HEK293 (cell line): ENCODE data around the gene PRKCA.

ENCODE experiments used
- CTCF ChIA-PET: fragments of 350-600 bp; formaldehyde crosslinking; extraction: SDS; loops from one replicate; lab custom pipeline; 2021; ENCODE audit warnings: antibody characterized with exemption; lab: Yijun Ruan, JAX
- POLR2A ChIA-PET: fragments of 300-600 bp; formaldehyde crosslinking; extraction: SDS; loops from one replicate; lab custom pipeline; 2020; ENCODE audit warnings: antibody characterized with exemption, inconsistent platforms; lab: Yijun Ruan, JAX
- H3K27ac ChIP-seq: fragments of 200-500 bp; sonication (Bioruptor generic); 2 replicates; pipeline ENCODE4 v1.5.1; 2014; ENCODE audit warnings: low read depth, low read length, control low read depth, inconsistent platforms; ENCODE audit errors: extremely low read depth
- H3K36me3 ChIP-seq, 2 experiments: fragments of 200-500 bp in 1 of 2; sonication (Bioruptor generic) in 1 of 2; 1 replicate in 1 of 2; 2 replicates in 1 of 2; pipeline ENCODE4 v1.5.1; 2014 to 2017; ENCODE audit warnings: inconsistent platforms in 2 of 2, low read length in 2 of 2; ENCODE audit not compliant: control insufficient read depth in 2 of 2, insufficient read depth in 1 of 2
- H3K4me1 ChIP-seq: fragments of 200-500 bp; sonication (Bioruptor generic); 2 replicates; pipeline ENCODE4 v1.5.1; 2014; ENCODE audit warnings: mild to moderate bottlenecking, low read length, inconsistent platforms; ENCODE audit not compliant: control insufficient read depth, insufficient read depth
- H3K4me3 ChIP-seq: 2 replicates; pipeline ENCODE4 v1.5.1; 2011; ENCODE audit warnings: low read depth, mild to moderate bottlenecking, control low read depth, low read length, moderate library complexity
- H3K9me3 ChIP-seq: fragments of 200-500 bp; sonication (Bioruptor generic); 2 replicates; pipeline ENCODE4 v1.5.1; 2014; ENCODE audit warnings: low read depth, low read length, inconsistent platforms; ENCODE audit not compliant: control insufficient read depth, insufficient read depth
- BCL11A ChIP-seq: fragments of 450-650 bp; formaldehyde crosslinking; IDR thresholded peaks from 2 replicates; pipeline ENCODE4 v1.5.1; 2016; ENCODE audit warnings: low read depth, missing biosample characterization, missing genetic modification characterization
- BCL11B ChIP-seq: fragments of 450-650 bp; formaldehyde crosslinking; IDR thresholded peaks from 2 replicates; pipeline ENCODE4 v1.5.1; 2016; ENCODE audit warnings: low read depth, missing biosample characterization, missing genetic modification characterization
- CTCF ChIP-seq: fragments of 450-650 bp; formaldehyde crosslinking; IDR thresholded peaks from 2 replicates; pipeline ENCODE4 v1.5.1; 2016; ENCODE audit warnings: missing biosample characterization, missing genetic modification characterization
- KLF8 ChIP-seq: fragments of 450-650 bp; formaldehyde crosslinking; IDR thresholded peaks from 2 replicates; pipeline ENCODE4 v1.5.1; 2016; ENCODE audit warnings: missing biosample characterization, missing genetic modification characterization
- KLF9 ChIP-seq: fragments of 450-650 bp; formaldehyde crosslinking; IDR thresholded peaks from 2 replicates; pipeline ENCODE4 v1.5.1; 2016; ENCODE audit warnings: missing biosample characterization, missing genetic modification characterization, low read depth
- REPIN1 ChIP-seq: fragments of 450-650 bp; formaldehyde crosslinking; IDR thresholded peaks from 2 replicates; pipeline ENCODE4 v1.5.1; 2017; ENCODE audit warnings: missing biosample characterization, missing genetic modification characterization, low read depth
- WT1 ChIP-seq: fragments of 450-650 bp; formaldehyde crosslinking; IDR thresholded peaks from 2 replicates; pipeline ENCODE4 v1.5.1; 2016; ENCODE audit warnings: missing biosample characterization, missing genetic modification characterization
- ZBTB48 ChIP-seq: fragments of 450-650 bp; formaldehyde crosslinking; IDR thresholded peaks from 2 replicates; pipeline ENCODE4 v1.5.1; 2016; ENCODE audit warnings: missing biosample characterization, missing genetic modification characterization
- ZFP69B ChIP-seq: fragments of 450-650 bp; formaldehyde crosslinking; IDR thresholded peaks from 2 replicates; pipeline ENCODE4 v1.5.1; 2016; ENCODE audit warnings: missing biosample characterization, missing genetic modification characterization
- ZNF138 ChIP-seq: fragments of 450-650 bp; formaldehyde crosslinking; IDR thresholded peaks from 2 replicates; pipeline ENCODE4 v1.5.1; 2016; ENCODE audit warnings: missing biosample characterization, missing genetic modification characterization, borderline replicate concordance
- ZNF19 ChIP-seq: fragments of 450-650 bp; formaldehyde crosslinking; IDR thresholded peaks from 2 replicates; pipeline ENCODE4; 2016; ENCODE audit warnings: missing biosample characterization, missing genetic modification characterization, low read depth
- ZNF394 ChIP-seq: fragments of 450-650 bp; formaldehyde crosslinking; IDR thresholded peaks from 2 replicates; pipeline ENCODE4 v1.5.1; 2016; ENCODE audit warnings: missing biosample characterization, missing genetic modification characterization, mild to moderate bottlenecking, moderate library complexity, borderline replicate concordance
- ZNF660 ChIP-seq: fragments of 450-650 bp; IDR thresholded peaks from 2 replicates; pipeline ENCODE4 v1.5.1; 2018; ENCODE audit warnings: missing biosample characterization, mild to moderate bottlenecking, missing genetic modification characterization
- ZNF830 ChIP-seq: fragments of 450-650 bp; IDR thresholded peaks from 2 replicates; pipeline ENCODE4 v1.5.0; 2018; ENCODE audit warnings: missing biosample characterization, missing genetic modification characterization, low read depth, mild to moderate bottlenecking, moderate library complexity
- ZNF843 ChIP-seq: fragments of 450-650 bp; formaldehyde crosslinking; IDR thresholded peaks from 2 replicates; pipeline ENCODE4 v1.5.1; 2016; ENCODE audit warnings: missing biosample characterization, missing genetic modification characterization
- ZSCAN18 ChIP-seq: fragments of 450-650 bp; formaldehyde crosslinking; IDR thresholded peaks from 2 replicates; pipeline ENCODE4 v1.5.1; 2016; ENCODE audit warnings: missing biosample characterization, missing genetic modification characterization
- ZSCAN30 ChIP-seq: fragments of 450-650 bp; IDR thresholded peaks from 2 replicates; pipeline ENCODE4 v1.5.1; 2018; ENCODE audit warnings: missing biosample characterization, mild to moderate bottlenecking, missing genetic modification characterization, moderate library complexity
- TF ChIP-seq, protein P1 (sequence below): fragments of 450-650 bp; formaldehyde crosslinking; conservative IDR thresholded peaks from 2 replicates; pipeline ENCODE4 v1.5.1; 2016; ENCODE audit warnings: low read depth, missing biosample characterization, missing genetic modification characterization

The PRKCA gene

DNA sequence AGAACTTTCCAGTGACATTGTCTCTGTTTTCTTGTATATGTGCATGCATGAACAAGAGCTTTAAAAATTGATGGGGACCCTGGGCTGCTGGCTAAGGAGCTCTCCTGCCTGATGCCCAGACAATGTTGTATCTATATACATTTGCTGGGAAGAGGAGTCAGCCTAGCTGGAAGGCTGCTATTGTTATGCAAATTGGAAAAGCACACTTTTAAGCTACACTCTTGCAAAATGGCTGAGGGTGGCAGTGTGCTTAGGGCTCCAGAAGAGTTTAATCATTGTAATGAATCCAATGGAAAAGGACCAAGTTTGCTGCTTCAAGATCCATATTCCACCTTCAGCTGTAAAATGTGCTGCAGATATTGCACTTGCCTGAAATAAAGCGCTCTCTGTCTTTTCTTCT is 171.8 kb downstream of the PRKCA start:
- Histone ChIP-seq H3K36me3 (no peaks in the 10 kb centered on the region), H3K27ac (no peak overlapping the region), H3K4me3 (no peak overlapping the region), H3K9me3 (no peaks in the 10 kb centered on the region; the same call in 1 of the 2 replicates), H3K4me1 (peaks cover 5% of the 10 kb centered on the region)
- POLR2A ChIA-PET: no interaction called here
- CTCF ChIA-PET: interaction anchor here (0.7 to 1.4 kb wide), 2 partner anchors 11 to 93 kb away, joined by 3 read pairs; no protein-coding TSS in a partner anchor
- TF ChIP-seq BCL11A (tag by site-specific recombination) (no peak), ZFP69B (tag by site-specific recombination) (no peak), ZSCAN18 (tag by site-specific recombination) (no peak), ZSCAN30 (tag by site-specific recombination) (no peak), CTCF (tag by site-specific recombination) (no peak), ZNF830 (tag by site-specific recombination) (no peak), ZBTB48 (tag by site-specific recombination) (no peak), ZNF660 (no peak), ZNF394 (no peak)

GRCh38 chr17:66474806-66475497 is 172.5 kb downstream of the PRKCA start:
- ChIA-PET CTCF (interaction anchor here (0.6 to 1.4 kb wide), 3 partner anchors 10 to 92 kb away, joined by 3 read pairs; no protein-coding TSS in a partner anchor), POLR2A (no interaction called here)
- Histone ChIP-seq H3K27ac (no peak overlapping the region), H3K36me3 (no peaks in the 10 kb centered on the region), H3K9me3 (no peaks in the 10 kb centered on the region; the same call in 1 of the 2 replicates), H3K4me1 (peaks cover 5% of the 10 kb centered on the region), H3K4me3 (no peak overlapping the region)
- TF ChIP-seq, protein P1, sequence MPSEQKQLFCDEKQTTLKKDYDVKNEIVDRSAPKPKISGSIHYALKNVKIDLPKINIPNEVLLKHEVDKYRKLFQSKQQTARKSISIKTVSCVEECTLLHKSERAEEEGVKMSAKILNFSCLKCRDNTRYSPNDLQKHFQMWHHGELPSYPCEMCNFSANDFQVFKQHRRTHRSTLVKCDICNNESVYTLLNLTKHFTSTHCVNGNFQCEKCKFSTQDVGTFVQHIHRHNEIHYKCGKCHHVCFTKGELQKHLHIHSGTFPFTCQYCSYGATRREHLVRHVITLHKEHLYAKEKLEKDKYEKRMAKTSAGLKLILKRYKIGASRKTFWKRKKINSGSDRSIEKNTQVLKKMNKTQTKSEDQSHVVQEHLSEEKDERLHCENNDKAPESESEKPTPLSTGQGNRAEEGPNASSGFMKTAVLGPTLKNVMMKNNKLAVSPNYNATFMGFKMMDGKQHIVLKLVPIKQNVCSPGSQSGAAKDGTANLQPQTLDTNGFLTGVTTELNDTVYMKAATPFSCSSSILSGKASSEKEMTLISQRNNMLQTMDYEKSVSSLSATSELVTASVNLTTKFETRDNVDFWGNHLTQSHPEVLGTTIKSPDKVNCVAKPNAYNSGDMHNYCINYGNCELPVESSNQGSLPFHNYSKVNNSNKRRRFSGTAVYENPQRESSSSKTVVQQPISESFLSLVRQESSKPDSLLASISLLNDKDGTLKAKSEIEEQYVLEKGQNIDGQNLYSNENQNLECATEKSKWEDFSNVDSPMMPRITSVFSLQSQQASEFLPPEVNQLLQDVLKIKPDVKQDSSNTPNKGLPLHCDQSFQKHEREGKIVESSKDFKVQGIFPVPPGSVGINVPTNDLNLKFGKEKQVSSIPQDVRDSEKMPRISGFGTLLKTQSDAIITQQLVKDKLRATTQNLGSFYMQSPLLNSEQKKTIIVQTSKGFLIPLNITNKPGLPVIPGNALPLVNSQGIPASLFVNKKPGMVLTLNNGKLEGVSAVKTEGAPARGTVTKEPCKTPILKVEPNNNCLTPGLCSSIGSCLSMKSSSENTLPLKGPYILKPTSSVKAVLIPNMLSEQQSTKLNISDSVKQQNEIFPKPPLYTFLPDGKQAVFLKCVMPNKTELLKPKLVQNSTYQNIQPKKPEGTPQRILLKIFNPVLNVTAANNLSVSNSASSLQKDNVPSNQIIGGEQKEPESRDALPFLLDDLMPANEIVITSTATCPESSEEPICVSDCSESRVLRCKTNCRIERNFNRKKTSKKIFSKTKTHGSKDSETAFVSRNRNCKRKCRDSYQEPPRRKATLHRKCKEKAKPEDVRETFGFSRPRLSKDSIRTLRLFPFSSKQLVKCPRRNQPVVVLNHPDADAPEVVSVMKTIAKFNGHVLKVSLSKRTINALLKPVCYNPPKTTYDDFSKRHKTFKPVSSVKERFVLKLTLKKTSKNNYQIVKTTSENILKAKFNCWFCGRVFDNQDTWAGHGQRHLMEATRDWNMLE (tag by site-specific recombination): no peak
- TF ChIP-seq REPIN1 (tag by site-specific recombination) (no peak), ZNF843 (tag by site-specific recombination) (no peak), BCL11B (tag by site-specific recombination) (no peak), WT1 (tag by site-specific recombination) (no peak), KLF8 (no peak), KLF9 (no peak), ZNF138 (no peak), ZNF19 (no peak)
